Cardiac fibroblast (primary cell): ENCODE results near the gene ZNF586.
A peak's percentile ranks its signal among the peaks of the same experiment; 100 is the strongest.

Source experiments
- DNase-seq, 2 donors: peaks; one replicate each; pipeline versions ENCODE4 v3.0.0 to v3.0.0-alpha.2; 2010; ENCODE audit warnings: low read depth in 2 of 2
- H3K4me3 ChIP-seq, 2 donors: replicated peaks in 1 of 2; 1 replicate in 1 of 2; 2 replicates in 1 of 2; pipeline ENCODE4 v1.5.1; 2011; ENCODE audit warnings: low read depth in 2 of 2, low read length in 2 of 2, mild to moderate bottlenecking in 2 of 2, moderate library complexity in 1 of 2
- TF ChIP-seq, protein P1 (sequence below): IDR thresholded peaks from one replicate; pipeline ENCODE4 v1.5.1; 2011; ENCODE audit warnings: low read depth, mild to moderate bottlenecking, low read length, inconsistent platforms

ZNF586 gene

DNA sequence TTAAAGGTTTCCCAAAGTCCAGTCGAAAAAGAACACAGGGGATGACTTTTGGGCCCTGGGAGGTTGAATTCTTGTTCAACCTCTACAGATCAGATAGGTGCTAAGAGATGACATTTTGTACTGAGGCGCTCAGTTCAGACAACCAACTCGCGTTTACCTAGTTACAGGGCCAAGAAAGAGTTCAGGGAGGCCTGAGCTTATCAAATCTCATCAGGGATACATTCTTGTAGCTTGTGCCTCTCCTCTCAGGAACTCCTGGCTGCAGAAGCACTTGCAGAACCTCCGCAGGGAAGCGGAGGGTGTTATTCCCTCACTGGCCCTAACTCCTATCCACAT lies 22.0 kb upstream of the ZNF586 start:
- H3K4me3 ChIP-seq, result peak overlapping the region; percentile 91 to 97
- DNase-seq, result no peak
- TF ChIP-seq, protein P1, sequence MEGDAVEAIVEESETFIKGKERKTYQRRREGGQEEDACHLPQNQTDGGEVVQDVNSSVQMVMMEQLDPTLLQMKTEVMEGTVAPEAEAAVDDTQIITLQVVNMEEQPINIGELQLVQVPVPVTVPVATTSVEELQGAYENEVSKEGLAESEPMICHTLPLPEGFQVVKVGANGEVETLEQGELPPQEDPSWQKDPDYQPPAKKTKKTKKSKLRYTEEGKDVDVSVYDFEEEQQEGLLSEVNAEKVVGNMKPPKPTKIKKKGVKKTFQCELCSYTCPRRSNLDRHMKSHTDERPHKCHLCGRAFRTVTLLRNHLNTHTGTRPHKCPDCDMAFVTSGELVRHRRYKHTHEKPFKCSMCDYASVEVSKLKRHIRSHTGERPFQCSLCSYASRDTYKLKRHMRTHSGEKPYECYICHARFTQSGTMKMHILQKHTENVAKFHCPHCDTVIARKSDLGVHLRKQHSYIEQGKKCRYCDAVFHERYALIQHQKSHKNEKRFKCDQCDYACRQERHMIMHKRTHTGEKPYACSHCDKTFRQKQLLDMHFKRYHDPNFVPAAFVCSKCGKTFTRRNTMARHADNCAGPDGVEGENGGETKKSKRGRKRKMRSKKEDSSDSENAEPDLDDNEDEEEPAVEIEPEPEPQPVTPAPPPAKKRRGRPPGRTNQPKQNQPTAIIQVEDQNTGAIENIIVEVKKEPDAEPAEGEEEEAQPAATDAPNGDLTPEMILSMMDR, result no peak

DNA sequence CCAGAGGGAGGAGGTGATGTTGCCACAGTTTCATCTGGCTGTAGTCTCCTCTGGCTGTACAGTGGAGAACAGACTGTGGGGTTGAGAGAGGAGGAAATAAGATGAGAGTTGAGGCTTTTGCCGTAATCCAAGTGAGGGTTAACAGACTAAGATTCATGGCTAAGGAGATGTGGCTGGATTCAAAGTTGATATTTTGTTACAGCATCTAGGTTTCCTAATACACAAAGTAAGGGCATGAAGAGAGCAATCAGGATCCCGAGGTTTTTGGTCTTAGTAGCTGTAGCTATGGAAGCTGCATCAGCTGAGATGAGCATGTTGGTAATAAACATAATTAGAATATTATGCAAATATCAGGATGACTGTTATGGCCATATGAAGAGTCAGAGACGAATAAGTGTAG lies 21.4 kb upstream of the ZNF586 start:
- peak overlapping the region in 1 of 2 donors; percentile 91 for H3K4me3 ChIP-seq
- no peak for DNase-seq
- TF ChIP-seq, protein P1, result no peak

DNA sequence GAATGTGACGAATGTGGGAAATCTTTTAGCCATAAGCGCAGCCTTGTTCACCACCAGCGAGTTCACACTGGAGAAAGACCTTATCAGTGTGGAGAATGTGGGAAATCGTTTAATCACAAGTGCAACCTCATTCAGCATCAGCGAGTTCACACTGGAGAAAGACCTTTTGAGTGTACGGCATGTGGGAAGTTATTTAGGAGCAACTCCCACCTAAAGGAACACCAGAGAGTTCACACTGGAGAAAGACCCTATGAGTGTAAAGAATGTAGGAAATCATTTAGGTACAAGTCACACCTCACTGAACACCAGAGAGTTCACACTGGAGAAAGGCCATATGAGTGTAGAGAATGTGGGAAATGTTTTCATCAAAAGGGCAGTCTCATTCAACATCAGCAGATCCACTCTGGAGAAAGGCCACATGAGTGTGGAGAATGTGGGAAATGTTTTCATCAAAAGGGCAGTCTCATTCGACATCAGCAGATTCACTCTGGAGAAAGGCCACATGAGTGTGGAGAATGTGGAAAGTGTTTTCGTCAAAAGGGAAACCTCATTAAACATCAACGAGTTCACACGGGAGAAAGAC lies 15.3 kb upstream of the ZNF586 start:
- TF ChIP-seq, protein P1, result no peak
- H3K4me3 ChIP-seq, result no peak overlapping the region
- DNase-seq, result no peak

DNA sequence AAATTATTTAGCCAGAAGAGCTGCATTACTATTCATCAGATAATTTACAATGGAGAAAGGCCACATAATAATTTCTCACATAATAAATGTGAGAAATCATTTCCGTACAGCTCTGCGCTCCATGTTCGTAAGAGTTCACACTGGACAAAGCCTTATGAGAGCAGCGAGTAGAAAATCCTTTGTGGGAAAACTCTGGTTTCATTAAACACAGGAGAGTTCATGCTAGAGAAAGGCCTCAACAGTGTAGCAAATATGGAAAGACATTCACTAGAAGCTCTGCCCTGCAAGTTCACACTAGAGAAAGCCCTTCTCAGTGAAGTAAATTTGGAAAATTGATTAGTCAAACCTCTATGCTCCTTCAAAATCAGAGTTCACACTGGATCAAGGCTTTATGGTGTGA lies 14.4 kb upstream of the ZNF586 start:
- DNase-seq, result no peak
- TF ChIP-seq, protein P1, result no peak
- H3K4me3 ChIP-seq, result no peak overlapping the region

DNA sequence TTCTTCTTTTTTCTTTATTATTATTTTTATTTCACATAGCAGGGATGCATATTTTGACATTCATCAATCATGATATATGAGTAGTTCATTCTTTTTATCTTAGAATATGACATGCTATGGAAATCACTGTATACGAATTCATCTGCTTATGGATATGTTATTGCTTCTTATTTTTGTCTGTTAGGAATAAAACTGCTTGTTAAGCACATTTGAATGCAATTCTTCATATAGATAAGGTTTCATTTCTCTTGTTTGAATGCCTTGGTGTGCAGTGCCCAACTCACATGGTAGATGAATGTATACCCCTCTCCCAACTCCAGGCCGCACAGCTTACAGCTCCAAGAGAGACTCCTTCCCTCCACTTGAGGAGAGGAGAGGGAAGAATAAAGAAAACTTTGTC lies 11.5 kb upstream of the ZNF586 start:
- no peak overlapping the region for H3K4me3 ChIP-seq
- no peak for DNase-seq
- TF ChIP-seq, protein P1, result no peak

DNA sequence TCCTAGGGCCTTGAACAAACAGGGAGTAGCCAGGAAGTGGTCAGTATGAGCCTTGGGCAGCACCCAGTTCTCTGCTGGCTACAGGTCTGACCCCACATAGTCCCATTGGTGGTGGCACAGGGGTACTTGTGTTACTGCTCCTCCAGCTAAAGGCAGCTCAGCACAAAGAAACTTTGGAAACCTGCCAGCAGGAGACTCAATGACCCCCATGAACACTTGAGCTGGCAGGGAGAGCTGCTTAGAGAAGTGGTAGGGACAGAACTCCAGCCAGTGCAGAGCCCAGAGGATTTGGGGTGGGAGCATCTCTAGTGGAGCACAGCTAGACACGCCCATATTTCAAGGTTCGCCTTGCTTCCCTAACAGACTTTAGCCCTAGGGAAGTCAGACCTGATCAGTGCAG lies 10.4 kb upstream of the ZNF586 start:
- TF ChIP-seq, protein P1, result no peak
- no peak for DNase-seq
- no peak overlapping the region for H3K4me3 ChIP-seq

DNA sequence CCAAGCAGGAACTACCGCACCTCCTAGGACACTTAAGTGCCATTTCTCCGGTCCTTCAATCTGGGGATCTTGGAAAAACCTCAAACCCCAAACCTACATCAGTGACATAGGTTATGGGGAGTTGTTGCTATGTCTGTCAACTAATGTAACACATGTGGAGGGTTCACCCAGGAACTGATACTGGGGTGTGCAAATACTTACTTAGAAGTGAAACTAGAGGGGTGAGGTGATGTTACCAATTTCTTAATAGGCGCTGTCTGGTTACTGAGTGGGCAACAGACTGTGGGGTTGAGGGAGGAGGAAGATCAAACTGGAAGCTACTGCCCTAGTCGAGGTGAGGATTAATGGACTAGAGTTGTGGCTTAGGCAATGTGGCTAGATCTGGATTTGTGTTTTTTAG lies 1.9 kb downstream of the ZNF586 start:
- no peak for DNase-seq
- no peak overlapping the region for H3K4me3 ChIP-seq
- TF ChIP-seq, protein P1, result no peak
